HL-60 (cell line): Measurements from ENCODE around the gene SMIM13.

ENCODE experiments used
- GABPA ChIP-seq: IDR thresholded peaks from 2 replicates; pipeline ENCODE4 v1.6.1; 2012; ENCODE audit warnings: low read depth
- TF ChIP-seq, protein P1 (sequence below): IDR thresholded peaks from one replicate; pipeline ENCODE4 v1.5.1; 2011; ENCODE audit warnings: low read length, control low read depth, inconsistent platforms; ENCODE audit not compliant: insufficient read depth
- TF ChIP-seq, protein P2 (sequence below): IDR thresholded peaks from 2 replicates; pipeline ENCODE4 v1.6.1; 2012; ENCODE audit warnings: low read depth; ENCODE audit not compliant: insufficient replicate concordance

DNA sequence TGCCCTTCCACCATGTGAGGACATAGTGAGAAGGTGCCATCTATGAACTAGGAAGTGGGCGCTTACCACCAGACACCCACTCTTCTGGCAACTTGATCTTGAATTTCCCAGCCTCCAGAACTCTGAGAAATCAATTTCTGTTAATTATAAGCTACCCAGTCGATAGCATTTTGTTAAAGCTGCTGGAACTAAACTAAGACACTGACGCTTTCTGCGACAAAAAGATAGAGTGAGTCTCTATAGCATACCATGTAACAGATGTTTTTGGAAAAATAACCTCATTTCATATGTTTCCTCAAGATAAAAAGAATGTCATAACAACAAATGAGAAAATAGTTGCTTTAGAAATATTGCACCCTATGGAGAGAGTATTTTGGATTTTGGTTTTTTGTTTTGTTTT, 15.4 kb upstream of the SMIM13 start:
- TF ChIP-seq, protein P1, sequence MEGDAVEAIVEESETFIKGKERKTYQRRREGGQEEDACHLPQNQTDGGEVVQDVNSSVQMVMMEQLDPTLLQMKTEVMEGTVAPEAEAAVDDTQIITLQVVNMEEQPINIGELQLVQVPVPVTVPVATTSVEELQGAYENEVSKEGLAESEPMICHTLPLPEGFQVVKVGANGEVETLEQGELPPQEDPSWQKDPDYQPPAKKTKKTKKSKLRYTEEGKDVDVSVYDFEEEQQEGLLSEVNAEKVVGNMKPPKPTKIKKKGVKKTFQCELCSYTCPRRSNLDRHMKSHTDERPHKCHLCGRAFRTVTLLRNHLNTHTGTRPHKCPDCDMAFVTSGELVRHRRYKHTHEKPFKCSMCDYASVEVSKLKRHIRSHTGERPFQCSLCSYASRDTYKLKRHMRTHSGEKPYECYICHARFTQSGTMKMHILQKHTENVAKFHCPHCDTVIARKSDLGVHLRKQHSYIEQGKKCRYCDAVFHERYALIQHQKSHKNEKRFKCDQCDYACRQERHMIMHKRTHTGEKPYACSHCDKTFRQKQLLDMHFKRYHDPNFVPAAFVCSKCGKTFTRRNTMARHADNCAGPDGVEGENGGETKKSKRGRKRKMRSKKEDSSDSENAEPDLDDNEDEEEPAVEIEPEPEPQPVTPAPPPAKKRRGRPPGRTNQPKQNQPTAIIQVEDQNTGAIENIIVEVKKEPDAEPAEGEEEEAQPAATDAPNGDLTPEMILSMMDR: no peak
- TF ChIP-seq, protein P2, sequence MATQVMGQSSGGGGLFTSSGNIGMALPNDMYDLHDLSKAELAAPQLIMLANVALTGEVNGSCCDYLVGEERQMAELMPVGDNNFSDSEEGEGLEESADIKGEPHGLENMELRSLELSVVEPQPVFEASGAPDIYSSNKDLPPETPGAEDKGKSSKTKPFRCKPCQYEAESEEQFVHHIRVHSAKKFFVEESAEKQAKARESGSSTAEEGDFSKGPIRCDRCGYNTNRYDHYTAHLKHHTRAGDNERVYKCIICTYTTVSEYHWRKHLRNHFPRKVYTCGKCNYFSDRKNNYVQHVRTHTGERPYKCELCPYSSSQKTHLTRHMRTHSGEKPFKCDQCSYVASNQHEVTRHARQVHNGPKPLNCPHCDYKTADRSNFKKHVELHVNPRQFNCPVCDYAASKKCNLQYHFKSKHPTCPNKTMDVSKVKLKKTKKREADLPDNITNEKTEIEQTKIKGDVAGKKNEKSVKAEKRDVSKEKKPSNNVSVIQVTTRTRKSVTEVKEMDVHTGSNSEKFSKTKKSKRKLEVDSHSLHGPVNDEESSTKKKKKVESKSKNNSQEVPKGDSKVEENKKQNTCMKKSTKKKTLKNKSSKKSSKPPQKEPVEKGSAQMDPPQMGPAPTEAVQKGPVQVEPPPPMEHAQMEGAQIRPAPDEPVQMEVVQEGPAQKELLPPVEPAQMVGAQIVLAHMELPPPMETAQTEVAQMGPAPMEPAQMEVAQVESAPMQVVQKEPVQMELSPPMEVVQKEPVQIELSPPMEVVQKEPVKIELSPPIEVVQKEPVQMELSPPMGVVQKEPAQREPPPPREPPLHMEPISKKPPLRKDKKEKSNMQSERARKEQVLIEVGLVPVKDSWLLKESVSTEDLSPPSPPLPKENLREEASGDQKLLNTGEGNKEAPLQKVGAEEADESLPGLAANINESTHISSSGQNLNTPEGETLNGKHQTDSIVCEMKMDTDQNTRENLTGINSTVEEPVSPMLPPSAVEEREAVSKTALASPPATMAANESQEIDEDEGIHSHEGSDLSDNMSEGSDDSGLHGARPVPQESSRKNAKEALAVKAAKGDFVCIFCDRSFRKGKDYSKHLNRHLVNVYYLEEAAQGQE: no peak
- TF ChIP-seq GABPA: no peak
